Prostate gland (tissue), 2 donors: ENCODE measurements around the gene POLR2F.

Experiments used
- POLR2A ChIP-seq: fragments of 450-650 bp; IDR thresholded peaks from one replicate; pipeline ENCODE4 v1.6.1; 2016; ENCODE audit warnings: antibody characterized with exemption, mild to moderate bottlenecking
- TF ChIP-seq, protein P1 (sequence below), 4 experiments: fragments of 200-600 bp in 2 of 4; fragments of 450-650 bp in 2 of 4; sonication (generic) in 2 of 4; IDR thresholded peaks; 1 replicate in 3 of 4; 2 replicates in 1 of 4; pipeline ENCODE4 v1.5.1; 2016 to 2019; ENCODE audit warnings: antibody characterized with exemption in 4 of 4, mild to moderate bottlenecking in 2 of 4, moderate library complexity in 2 of 4

DNA sequence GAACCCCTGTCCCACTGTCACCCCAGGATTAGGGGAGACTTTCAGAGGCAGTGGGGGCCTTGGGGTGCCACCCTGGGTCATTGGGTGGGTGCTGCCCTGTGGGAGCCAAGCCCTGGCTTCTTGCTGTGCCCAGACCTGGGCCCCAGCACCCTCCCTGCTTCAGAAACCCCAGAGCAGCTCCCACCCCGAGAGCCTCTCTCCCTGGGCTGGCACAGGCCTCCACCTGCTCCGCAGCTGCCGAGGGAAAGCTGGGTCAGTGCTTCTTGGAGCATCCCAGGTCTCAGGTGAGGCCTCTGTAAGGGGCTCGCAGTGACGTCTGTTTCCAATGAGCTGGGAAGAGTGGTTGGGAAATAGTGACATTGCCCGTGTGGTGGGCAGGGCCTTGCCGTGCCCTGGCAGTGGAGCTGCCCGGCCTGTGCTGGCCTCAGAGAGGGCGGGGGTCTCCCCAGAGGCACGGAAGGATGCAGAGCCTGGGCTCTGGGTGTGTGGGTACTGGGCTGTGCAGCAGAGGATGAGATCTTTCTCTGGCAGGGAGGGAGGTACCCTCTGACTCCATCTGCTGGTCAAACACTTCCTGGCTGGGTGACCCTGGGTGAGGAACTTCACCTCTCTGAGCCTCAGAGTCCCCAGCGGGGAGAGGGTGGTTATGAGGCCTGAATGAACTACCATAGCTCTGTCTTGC lies 23.1 kb upstream of the POLR2F start:
- TF ChIP-seq POLR2A: no peak
- TF ChIP-seq, protein P1, sequence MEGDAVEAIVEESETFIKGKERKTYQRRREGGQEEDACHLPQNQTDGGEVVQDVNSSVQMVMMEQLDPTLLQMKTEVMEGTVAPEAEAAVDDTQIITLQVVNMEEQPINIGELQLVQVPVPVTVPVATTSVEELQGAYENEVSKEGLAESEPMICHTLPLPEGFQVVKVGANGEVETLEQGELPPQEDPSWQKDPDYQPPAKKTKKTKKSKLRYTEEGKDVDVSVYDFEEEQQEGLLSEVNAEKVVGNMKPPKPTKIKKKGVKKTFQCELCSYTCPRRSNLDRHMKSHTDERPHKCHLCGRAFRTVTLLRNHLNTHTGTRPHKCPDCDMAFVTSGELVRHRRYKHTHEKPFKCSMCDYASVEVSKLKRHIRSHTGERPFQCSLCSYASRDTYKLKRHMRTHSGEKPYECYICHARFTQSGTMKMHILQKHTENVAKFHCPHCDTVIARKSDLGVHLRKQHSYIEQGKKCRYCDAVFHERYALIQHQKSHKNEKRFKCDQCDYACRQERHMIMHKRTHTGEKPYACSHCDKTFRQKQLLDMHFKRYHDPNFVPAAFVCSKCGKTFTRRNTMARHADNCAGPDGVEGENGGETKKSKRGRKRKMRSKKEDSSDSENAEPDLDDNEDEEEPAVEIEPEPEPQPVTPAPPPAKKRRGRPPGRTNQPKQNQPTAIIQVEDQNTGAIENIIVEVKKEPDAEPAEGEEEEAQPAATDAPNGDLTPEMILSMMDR (IDR thresholded peaks at IDR 0.05): peak in 3 of 4 experiments; percentile 14 to 38 (median 37)
